ENCODE results near the gene THBS2.

- TF ChIP-seq POLR2A (IDR thresholded peaks at IDR 0.05) (no peak), CTCF (IDR thresholded peaks at IDR 0.05) (no peak)
These were observed 19.0 kb downstream of the THBS2 start for GRCh38 chr6:169234634-169235033.

All from vagina (tissue), 2 donors.